HG02623 (cell line): Measurements from ENCODE around the gene FYN.
"Not testable (repeated sequence)": the region's sequence is repeated elsewhere in the genome, so short reads cannot be mapped to it uniquely, and the experiment has no call there.

Source experiments
- ATAC-seq: cut with Tn5 transposase; IDR thresholded peaks from one replicate; pipeline ENCODE4 v1.9.1; 2021; ENCODE audit warnings: moderate library complexity; ENCODE audit not compliant: unreplicated experiment

Gene FYN

DNA sequence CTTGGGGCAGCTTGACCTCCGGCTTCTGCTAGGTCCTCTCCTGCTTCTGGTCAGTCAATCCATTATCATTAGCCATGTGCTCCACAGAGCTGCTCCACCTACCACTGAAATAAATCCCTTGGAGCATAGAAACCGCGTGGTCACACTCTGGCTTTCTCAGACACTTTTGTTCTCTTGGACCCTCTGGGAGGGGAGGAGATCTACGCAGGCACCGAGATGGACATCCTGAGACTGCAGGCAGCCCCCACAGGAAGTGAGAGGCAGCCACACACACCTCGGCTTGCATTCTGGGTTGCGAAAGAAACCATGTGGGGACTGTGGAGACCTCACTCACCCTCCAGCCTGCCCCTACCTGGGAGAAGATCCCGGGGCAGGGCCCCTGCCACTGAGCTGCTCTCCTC lies 79.5 kb downstream of the FYN start:
- no peak for ATAC-seq

DNA sequence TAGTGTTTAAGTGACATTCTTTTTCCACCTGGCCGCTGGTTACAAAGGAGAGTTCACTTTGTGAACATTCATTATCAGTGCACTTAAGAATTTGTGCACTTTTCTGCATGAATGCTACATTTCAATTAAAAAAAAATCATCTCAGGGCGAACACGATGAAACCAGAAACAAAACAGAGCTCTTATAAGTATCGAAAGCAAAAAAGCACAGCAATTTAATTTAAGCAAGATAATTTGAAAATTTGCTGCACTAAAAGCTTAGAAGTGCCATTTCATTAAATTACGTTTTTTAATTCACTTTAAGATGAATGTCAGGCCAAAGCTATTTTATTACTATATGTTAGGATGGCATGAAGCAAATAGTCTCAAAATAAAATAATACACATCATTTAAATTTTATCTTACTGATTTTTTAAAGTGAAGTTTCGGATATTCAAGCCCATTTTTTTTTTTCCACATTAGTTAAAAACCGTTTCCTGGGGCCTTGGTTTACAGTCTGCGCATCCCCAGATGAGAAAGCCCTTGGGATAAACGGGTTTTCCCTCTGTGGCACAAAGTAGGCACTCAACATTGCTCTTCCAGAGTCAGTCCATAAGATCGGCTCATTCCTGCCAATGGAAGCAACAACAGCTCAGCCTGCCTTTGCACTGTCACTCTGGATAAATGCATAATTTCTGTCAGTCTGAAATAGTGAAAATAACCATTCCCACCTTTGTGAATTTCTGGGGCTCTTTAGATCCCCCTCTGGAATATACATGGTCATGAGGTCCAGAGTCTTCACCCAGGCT lies 80.1 kb downstream of the FYN start:
- no peak for ATAC-seq

DNA sequence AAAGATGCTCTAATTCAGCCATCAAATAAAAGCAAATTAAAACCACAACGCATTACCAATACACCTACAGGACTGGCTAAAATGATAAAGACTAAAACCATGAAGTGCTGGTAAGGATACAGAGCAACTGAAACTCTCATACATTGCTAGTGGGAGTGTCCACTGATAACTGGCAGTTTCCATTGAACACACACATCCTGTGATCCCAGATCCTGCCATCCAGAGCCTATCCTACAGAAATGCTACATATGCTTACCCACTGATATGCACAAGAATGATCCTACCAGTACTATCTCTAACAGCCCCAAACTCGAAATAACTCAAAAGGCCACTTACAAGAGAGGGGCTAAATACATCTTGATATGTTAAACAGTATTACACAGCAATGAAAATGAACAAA lies 81.0 kb downstream of the FYN start:
- ATAC-seq, result no peak

DNA sequence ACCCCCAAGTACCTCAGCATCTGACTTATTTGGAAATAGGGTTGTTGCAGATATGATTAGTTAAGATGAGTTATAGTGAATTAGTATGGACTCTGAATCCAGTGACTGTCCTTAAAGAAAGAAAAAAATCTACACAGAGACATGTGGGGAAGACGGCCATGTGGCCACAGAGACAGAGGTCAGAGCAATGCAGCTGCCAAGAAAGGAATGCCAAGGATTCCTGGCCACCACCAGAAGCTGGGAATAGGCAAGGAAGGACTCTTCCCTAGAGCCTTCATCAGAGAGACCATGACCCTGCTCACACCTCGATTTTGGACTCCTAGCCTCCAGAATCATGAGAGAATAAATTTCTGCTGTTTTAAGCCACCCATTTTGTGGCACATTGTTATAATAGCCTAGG lies 81.8 kb downstream of the FYN start:
- no peak for ATAC-seq

DNA sequence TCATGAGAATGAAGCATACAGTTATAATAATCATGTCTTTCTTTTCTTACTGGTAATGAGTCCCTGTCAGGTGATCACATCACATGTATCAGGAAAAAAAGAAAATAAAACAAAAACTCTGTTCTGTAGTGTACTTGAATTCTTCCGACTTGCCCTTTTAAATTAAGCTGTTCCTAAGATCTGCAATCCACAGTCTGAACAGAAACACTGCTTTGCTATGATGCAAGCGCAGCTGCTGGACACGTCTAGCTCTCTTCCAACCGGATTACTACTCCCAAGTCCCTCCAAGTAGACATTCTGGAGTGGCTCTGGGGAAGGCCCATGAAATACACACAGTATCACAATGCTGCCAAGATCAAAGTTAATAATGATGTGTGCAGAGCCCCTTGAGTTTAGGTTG lies 83.7 kb downstream of the FYN start:
- no peak for ATAC-seq

DNA sequence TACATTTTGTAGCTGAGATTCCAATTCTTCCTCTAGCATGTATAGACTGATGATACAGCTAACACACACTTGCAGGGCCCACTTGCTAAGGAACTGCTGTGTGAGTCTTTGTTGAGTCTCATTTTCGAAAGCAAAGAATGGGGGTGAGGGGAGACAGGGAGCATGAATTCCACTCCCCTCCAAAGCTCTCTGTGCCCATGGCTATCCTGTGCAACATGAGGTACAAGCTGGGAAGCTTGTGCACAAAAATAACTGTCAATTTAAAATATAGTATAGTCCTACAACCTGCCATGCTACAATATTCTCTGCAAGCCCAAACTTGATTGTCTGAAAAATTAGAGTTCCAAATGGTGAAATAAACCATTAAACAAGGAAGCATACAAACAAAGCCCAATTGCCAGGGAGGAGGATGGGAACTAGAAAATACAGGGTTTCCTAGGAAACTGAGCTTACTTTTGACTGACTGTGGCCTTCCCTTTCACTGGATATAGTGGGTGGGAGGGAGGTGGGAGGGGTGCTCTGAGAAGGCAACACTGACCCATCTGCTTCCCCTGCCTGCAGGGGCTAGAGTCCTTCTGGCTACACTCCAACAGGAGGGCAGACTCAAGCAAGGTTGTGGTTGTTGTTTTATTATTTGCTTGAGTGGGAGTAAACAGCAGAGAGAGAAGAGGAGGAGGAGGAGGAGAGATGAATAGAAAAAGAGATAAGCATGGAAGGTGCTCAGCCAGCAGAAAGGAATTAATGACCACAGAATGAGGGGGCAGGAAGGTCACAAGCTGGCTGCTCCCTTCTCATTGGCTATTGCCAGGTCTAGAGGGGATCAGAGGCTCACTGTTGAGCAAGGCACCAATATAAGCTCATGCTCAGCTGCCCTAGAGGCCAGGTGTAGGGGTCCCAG lies 84.6 kb downstream of the FYN start:
- no peak for ATAC-seq

DNA sequence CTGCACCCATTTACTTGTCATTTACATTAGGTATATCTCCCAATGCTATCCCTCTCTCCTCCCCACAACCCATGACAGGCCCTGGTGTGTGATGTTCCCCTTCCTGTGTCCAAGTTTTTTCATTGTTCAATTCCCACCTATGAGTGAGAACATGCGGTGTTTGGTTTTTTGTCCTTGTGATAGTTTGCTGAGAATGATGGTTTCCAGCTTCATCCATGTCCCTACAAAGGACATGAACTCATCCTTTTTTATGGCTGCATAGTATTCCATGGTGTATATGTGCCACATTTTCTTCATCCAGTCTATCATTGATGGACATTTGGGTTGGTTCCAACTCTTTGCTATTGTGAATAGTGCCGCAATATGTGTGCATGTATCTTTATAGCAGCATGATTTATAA lies 87.1 kb downstream of the FYN start:
- ATAC-seq, result not testable (repeated sequence)

DNA sequence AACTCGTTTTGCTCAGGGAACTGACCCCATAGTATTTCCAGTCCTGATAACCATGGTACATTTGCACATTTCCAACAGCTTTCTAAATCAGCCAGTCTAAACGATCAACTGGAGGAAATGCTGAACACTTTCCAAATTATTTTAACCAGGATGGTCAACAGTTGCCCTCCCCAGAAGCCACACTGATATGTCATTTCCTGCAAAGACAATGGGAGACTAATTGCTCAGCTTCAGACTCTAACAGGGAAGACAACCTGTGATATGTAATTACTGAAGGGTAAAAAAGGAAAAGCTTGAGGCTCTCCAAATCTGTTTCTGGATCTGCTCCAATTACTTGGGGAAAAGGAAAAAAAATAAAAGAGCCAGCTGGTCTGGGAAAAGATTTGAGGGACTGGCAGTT lies 88.8 kb downstream of the FYN start:
- ATAC-seq, result no peak

DNA sequence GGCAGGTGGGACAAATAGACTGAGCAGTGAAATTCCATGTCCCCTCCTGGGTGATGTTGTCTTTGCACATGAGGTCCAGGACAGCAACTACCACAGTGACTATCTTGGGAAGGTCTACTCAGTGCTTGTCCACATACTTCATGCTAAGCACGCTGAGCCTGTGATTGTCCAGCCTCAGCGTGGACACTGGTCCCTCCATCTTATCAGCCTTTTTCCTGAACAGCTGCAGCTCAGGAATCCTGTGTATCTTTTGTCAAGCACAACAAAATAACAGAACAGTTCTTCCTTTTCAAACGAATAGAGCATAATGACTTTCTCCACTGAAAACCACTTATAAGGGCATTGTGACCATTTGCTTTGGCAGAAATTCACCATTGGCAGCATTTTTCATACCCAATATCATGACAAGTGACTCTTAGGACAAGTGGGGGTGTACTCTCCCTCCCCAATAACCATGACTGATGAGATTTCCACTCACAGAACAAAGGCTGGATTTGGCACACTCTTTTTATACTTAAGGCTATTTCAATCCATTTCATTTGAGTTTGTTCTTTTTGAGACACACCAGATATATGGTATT lies 90.3 kb downstream of the FYN start:
- no peak for ATAC-seq

DNA sequence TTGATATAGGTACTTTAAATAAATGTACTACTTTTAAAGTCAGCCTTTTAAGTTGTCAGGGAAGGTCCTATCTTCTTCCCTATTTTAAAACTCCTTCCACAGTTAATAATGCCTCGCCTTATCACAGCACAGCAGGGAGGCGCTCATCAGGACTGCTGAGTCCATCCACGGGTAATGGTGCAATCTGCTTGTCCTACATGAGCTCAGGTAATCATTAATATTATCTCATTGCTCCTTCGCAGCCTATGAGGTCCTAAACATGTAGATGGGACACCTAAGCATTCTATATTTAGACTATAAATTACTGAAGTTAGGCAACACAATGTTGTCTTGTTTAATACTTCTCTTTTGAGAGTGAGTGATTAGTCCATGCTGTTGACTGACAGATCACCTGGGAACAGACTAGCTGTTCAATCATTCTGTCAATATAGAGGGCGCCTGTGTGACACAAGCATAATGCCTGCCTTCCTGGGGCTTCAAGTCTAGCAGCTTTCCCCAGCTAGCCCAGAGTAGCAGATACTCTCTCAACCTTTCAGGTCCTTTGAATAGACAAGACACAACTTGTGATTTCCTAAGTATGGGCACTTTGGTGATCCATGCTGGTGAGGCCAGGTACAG lies 91.0 kb downstream of the FYN start:
- ATAC-seq, result no peak

DNA sequence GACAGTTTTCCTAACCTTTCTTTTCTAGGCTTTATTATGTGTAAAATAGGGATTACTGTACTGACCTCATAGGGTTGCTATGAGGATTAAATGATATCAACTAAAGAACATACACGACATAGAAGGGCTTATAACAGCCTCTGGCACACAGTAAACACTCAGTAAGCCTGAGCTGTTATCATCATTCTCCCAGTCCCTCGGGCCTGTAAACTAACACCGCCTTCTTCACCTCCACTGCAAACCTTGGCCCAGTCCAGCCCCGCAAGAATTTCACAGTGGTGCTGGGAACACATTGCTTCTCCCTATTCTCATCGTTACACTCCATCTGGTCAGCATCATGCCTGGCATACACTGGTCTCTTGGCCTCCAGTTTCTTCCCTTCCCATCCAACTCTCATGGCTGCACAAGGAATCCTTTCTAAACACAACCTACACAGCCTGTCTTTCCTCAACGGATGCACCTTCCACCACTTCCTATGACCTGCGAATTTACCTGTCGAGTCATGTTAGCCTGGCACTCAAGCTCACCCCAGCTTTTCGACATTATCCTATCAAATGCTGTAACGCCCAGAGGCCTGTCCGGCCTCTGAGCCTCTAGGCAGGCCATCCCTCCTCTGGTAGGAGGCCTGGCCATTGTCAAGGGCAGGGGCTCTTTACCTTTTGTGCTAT lies 92.1 kb downstream of the FYN start:
- no peak for ATAC-seq

DNA sequence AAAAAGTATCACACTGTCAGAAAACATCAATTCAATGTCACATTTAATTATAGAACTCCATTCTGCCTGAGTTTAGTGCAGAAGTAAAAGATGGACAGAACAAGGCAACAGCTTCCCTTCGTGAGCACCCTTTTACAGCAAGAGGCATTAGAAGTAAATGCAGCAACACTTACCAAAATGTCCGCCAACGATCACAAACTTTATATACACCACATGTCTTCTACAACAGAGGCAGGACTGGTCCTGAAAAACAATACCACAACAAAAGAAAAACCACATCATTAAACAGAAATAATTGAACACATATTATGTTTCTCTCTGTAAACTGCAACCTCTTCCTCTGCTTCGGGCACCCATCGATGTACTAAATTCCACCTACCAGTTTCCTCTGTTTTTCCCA lies 92.9 kb downstream of the FYN start:
- ATAC-seq, result no peak

DNA sequence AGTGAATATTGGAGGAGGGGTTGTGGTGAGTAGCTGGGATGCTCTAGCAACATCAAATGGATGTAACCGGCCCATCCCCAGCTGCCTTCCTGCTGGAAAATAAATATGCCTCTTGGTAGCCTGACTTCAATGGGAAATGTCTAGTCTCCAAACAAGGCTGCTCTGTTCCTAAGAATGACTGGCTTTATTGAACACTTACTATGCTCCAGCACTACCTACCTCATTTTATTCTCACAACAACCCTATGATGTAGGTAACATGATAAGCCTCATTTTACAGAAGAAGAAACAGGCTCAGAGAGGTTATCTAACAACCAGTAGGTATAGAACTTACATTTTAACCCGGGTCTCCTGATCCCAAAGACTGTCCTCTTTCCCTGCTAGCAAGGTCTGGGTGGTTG lies 93.6 kb downstream of the FYN start:
- ATAC-seq, result no peak

DNA sequence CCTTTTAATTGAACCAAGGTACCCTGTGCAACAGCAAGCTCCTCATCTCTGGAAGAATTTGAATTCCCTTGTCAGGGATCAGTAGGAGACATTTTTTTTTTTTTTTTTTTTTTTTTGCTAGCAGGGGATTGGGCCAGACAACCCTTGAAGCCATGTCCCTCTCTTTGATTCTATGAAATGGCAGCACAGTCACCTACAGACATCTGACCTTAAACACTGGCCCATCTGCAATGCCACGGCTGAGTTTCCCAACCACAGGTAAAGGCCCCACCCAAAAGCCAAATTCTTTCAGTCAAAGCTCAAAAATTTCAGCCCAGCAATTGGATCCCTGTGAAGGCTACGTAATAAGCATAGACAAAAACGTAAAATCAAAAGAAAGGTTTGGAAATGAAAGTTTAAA lies 94.2 kb downstream of the FYN start:
- no peak for ATAC-seq

DNA sequence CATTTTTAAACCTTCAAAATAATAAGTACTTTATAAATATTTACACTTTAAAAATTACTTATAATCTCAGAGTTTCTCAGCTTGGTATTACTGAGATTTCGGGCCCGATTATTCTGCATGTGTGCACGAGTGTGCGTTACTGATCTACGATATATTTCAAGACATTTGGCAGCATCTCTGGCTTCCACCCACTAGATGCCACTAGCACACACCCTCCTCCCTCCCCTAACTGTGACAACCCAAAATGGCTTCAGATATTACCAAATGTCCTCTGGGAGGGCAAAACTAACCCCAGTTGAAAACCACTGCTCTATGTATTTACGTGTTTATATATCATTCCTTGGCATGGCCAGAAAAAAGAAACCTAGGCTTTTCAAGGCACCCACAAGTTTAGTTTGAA lies 95.9 kb downstream of the FYN start:
- ATAC-seq, result no peak

DNA sequence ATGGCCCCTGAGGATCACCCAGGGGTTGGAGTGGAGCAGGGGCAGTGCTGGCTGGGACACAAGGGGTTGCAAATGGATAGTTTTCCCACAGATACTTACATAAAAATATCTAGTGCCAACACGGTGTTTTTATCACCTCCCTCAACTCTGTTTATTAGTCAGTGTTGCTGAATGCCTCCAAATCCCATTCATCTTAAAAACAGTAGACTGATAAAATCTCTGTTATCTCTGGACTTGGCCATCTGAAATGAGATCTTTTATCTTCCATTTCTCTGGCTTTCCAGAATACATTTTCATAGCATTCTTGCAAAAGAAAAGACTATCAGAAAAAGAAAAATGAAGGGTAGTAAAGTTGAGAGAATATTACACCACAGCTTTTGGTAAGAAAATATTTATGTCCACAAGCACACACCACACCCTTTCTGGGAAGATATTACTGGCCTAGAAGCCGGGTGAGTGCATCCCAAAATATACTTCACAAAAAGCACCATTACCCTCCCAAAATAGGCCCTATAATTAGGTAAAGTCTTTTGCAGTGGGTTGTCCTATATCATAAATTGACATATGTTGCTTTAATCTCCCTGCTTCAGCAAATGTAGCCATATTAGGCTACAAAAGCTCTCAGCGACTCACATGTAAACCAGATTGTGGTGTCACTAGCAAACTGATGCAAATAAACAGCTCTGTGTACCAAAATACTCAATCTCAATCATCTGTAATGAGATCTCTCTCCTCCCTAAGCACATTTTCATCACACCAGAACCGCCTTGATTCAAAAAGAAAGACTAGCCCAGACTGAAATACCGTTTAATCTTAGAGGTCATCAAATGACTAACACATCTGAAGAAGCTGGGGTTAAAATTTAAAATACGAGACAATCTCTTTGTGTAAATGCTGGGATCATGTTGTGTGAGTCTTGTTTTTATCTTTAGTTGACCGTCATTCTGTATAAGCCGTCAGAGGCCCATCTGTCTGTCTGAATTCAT lies 96.7 kb downstream of the FYN start:
- no peak for ATAC-seq

DNA sequence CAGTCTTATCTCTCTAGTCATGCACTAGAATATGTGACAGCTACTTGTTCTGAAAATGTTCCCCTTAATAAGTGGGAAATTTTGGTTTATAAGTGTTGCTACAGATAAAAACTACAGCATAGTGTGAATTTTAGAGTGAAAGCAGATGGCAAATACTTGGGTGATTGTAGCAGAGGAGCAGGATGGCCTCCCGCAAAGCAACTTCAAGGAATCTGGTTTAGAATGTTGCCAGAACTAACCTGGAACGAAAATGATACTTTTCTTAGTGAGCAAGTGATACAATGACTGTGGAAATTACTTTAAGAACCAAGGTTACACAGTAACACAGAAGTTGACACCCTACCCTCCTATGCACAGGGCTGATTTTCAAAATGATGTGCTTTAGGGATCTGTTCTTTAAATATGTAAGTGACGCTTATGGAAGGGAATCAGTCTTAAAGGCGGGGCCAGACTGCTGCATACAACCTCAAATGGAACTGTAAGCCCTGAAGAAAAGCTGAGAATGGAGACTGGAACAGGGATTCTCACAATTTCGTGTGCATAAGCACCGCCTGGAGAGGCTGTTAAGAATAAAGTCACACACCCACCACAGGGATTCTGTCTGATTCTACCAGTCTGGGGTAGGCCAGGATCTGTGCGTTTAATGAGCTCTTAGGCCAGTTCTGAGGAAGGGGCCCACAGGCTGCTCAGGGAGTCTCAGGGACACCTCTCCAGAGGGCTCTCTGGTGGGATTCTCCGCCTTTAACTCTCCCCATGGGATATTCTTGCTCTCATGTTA lies 97.9 kb downstream of the FYN start:
- ATAC-seq, result no peak

DNA sequence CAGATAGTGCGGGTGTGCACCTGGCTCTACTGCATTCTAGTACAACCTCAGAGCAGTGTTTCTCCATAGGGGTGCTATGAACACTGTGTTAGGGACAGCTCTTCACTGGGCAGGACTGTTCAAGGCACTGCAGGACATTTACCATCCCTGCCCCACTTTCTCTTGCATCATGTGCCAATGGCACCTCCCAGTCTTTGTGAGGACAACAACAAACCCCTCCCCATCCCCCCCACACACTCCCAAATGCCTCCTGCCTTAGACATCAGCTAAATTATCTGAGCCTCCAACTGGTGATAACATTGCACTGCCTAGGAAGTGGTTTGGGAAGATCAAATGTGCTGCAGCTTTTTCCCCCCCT lies 98.9 kb downstream of the FYN start:
- ATAC-seq, result no peak
